Suprapubic skin (tissue), 4 donors: Measurements from ENCODE around the gene WDPCP. TPM values are rescaled to one million over a fixed set of nuclear protein-coding genes. Genes with fewer than 3 reads are reported as not detected.
"Not testable (repeated sequence)": the region's sequence is repeated elsewhere in the genome, so short reads cannot be mapped to it uniquely, and the experiment has no call there.

ENCODE experiments used
- DNase-seq, 2 donors: peaks; one replicate each; pipeline ENCODE4 v3.0.0-alpha.2; 2019; ENCODE audit warnings: low spot score in 2 of 2
- H3K27ac ChIP-seq: fragments of 200-600 bp; sonication (generic); one replicate; pipeline ENCODE4 v1.5.1; 2019
- H3K27me3 ChIP-seq: fragments of 200-600 bp; sonication (generic); one replicate; pipeline ENCODE4 v1.5.1; 2019
- H3K36me3 ChIP-seq: fragments of 200-600 bp; sonication (generic); one replicate; pipeline ENCODE4 v1.5.1; 2019
- H3K4me1 ChIP-seq: fragments of 200-600 bp; sonication (generic); one replicate; pipeline ENCODE4 v1.5.1; 2019
- H3K4me3 ChIP-seq: fragments of 200-600 bp; sonication (generic); one replicate; pipeline ENCODE4 v1.5.1; 2019; ENCODE audit warnings: mild to moderate bottlenecking
- H3K9me3 ChIP-seq: fragments of 200-600 bp; sonication (generic); one replicate; pipeline ENCODE4 v1.5.1; 2019
- CTCF ChIP-seq, 2 donors: fragments of 200-600 bp in 1 of 2; fragments of 450-650 bp in 1 of 2; sonication (generic) in 1 of 2; IDR thresholded peaks; one replicate each; pipeline ENCODE4 v1.5.1; 2016 to 2019; ENCODE audit warnings: antibody characterized with exemption in 2 of 2, mild to moderate bottlenecking in 1 of 2, moderate library complexity in 1 of 2
- EP300 ChIP-seq: sonication (generic); formaldehyde crosslinking; IDR thresholded peaks from one replicate; pipeline ENCODE4 v1.6.1; 2017; ENCODE audit warnings: antibody characterized with exemption
- POLR2A ChIP-seq, 2 donors: fragments of 450-650 bp; IDR thresholded peaks; one replicate each; pipeline ENCODE4 v1.6.1; 2017; ENCODE audit warnings: antibody characterized with exemption in 2 of 2, mild to moderate bottlenecking in 2 of 2, moderate library complexity in 2 of 2
- POLR2AphosphoS5 ChIP-seq, 3 donors: sonication (generic); formaldehyde crosslinking; IDR thresholded peaks; one replicate each; pipeline ENCODE4 v1.6.1; 2017; ENCODE audit warnings: antibody characterized with exemption in 3 of 3
- WGBS: methylation state at CpG from one replicate; pipeline ENCODE4 v1.1.5; 2018; 5-methylcytosine and 5-hydroxymethylcytosine counted together
- total RNA-seq, 4 donors: library from RNA; depleted of rRNA; stranded (reverse); fragments of >200 nt; gene quantifications; one replicate each; pipeline ENCODE4 v1.1.0, GENCODE V29; 2016

WDPCP gene
- total RNA-seq, 4 donors from 2014 or later, result 6.7 to 18.7 (median 9.7) TPM

- no peaks in the 10 kb centered on the region for H3K4me1 ChIP-seq
- whole genome bisulfite sequencing, result 94% methylated on average over 1 of the region's 1 CpG
- H3K36me3 ChIP-seq, result peaks cover 6% of the 10 kb centered on the region
- no peak overlapping the region for H3K27ac ChIP-seq
- no peak overlapping the region for H3K4me3 ChIP-seq
- TF ChIP-seq CTCF (IDR thresholded peaks at IDR 0.05), result no peak
- TF ChIP-seq POLR2A (IDR thresholded peaks at IDR 0.05), result no peak
- no peak for TF ChIP-seq POLR2AphosphoS5 (IDR thresholded peaks at IDR 0.05)
- TF ChIP-seq EP300, result no peak
- peaks cover 9% of the 10 kb centered on the region for H3K9me3 ChIP-seq
- H3K27me3 ChIP-seq, result no peaks in the 10 kb centered on the region
- no peak for DNase-seq
Measured at GRCh38 chr2:63310614-63311013, 277.7 kb downstream of the WDPCP start.

- no peak for DNase-seq
- 100% methylated on average over 1 of the region's 1 CpG for WGBS
- Histone ChIP-seq H3K27ac (no peak overlapping the region), H3K4me3 (no peak overlapping the region), H3K9me3 (peaks cover 26% of the 10 kb centered on the region), H3K36me3 (peaks cover 7% of the 10 kb centered on the region), H3K4me1 (no peaks in the 10 kb centered on the region), H3K27me3 (no peaks in the 10 kb centered on the region)
- TF ChIP-seq CTCF (IDR thresholded peaks at IDR 0.05) (no peak), POLR2AphosphoS5 (IDR thresholded peaks at IDR 0.05) (no peak), POLR2A (IDR thresholded peaks at IDR 0.05) (no peak), EP300 (no peak)
Measured at GRCh38 chr2:63301481-63301880, 286.8 kb downstream of the WDPCP start.

- no peak for TF ChIP-seq POLR2AphosphoS5 (IDR thresholded peaks at IDR 0.05)
- TF ChIP-seq CTCF (IDR thresholded peaks at IDR 0.05), result no peak
- TF ChIP-seq EP300, result no peak
- no peak for TF ChIP-seq POLR2A (IDR thresholded peaks at IDR 0.05)
- DNase-seq, result no peak
- no peaks in the 10 kb centered on the region for H3K4me1 ChIP-seq
- H3K9me3 ChIP-seq, result peaks cover 26% of the 10 kb centered on the region
- no peak overlapping the region for H3K4me3 ChIP-seq
- peaks cover 7% of the 10 kb centered on the region for H3K36me3 ChIP-seq
- H3K27me3 ChIP-seq, result no peaks in the 10 kb centered on the region
- WGBS, result 94% methylated on average over 2 of the region's 2 CpGs
- H3K27ac ChIP-seq, result no peak overlapping the region
Measured at GRCh38 chr2:63300835-63301234, 287.4 kb downstream of the WDPCP start.

GRCh38 chr2:63287956-63288355 lies 300.3 kb downstream of the WDPCP start:
- no peak for TF ChIP-seq CTCF (IDR thresholded peaks at IDR 0.05)
- TF ChIP-seq EP300, result no peak
- no peak for TF ChIP-seq POLR2AphosphoS5 (IDR thresholded peaks at IDR 0.05)
- no peak for TF ChIP-seq POLR2A (IDR thresholded peaks at IDR 0.05)
- Histone ChIP-seq H3K4me1 (no peaks in the 10 kb centered on the region), H3K4me3 (no peak overlapping the region), H3K27ac (no peak overlapping the region), H3K36me3 (no peaks in the 10 kb centered on the region), H3K9me3 (peaks cover 6% of the 10 kb centered on the region), H3K27me3 (no peaks in the 10 kb centered on the region)
- WGBS, result 100% methylated on average over 1 of the region's 1 CpG
- no peak for DNase-seq

GRCh38 chr2:63286520-63286919 lies 301.8 kb downstream of the WDPCP start:
- H3K27ac ChIP-seq, DNase-seq: not testable (repeated sequence)
- WGBS, result 94% methylated on average over 4 of the region's 4 CpGs

GRCh38 chr2:63283273-63283672 lies 305.0 kb downstream of the WDPCP start:
- Histone ChIP-seq H3K4me1 (no peaks in the 10 kb centered on the region), H3K27me3 (no peaks in the 10 kb centered on the region), H3K27ac (no peak overlapping the region), H3K9me3 (peaks cover 25% of the 10 kb centered on the region), H3K4me3 (no peak overlapping the region), H3K36me3 (no peaks in the 10 kb centered on the region)
- DNase-seq, result no peak
- 92% methylated on average over 6 of the region's 6 CpGs for WGBS
- no peak for TF ChIP-seq CTCF (IDR thresholded peaks at IDR 0.05)
- no peak for TF ChIP-seq POLR2A (IDR thresholded peaks at IDR 0.05)
- TF ChIP-seq POLR2AphosphoS5 (IDR thresholded peaks at IDR 0.05), result no peak
- TF ChIP-seq EP300, result no peak

More at GRCh38 chr2:63286520-63286919, 301.8 kb downstream of the WDPCP start:
- not testable (repeated sequence) for H3K27me3 ChIP-seq, H3K4me3 ChIP-seq, H3K4me1 ChIP-seq, H3K36me3 ChIP-seq, H3K9me3 ChIP-seq
